Peyer's patch (tissue), 4 donors: ENCODE results near the gene INTS6L.

Experiments used
- POLR2A ChIP-seq, 2 donors: fragments of 450-650 bp; IDR thresholded peaks; one replicate each; pipeline ENCODE4 v1.5.1; 2017; ENCODE audit warnings: antibody characterized with exemption in 2 of 2, mild to moderate bottlenecking in 2 of 2, moderate library complexity in 2 of 2
- TF ChIP-seq, protein P1 (sequence below), 6 experiments: fragments of 450-650 bp in 4 of 6; fragments of 200-600 bp in 2 of 6; sonication (generic) in 1 of 6; IDR thresholded peaks; one replicate each; pipeline ENCODE4 v1.5.1; 2017 to 2019; ENCODE audit warnings: antibody characterized with exemption in 6 of 6, mild to moderate bottlenecking in 3 of 6, moderate library complexity in 1 of 6

- TF ChIP-seq, protein P1, sequence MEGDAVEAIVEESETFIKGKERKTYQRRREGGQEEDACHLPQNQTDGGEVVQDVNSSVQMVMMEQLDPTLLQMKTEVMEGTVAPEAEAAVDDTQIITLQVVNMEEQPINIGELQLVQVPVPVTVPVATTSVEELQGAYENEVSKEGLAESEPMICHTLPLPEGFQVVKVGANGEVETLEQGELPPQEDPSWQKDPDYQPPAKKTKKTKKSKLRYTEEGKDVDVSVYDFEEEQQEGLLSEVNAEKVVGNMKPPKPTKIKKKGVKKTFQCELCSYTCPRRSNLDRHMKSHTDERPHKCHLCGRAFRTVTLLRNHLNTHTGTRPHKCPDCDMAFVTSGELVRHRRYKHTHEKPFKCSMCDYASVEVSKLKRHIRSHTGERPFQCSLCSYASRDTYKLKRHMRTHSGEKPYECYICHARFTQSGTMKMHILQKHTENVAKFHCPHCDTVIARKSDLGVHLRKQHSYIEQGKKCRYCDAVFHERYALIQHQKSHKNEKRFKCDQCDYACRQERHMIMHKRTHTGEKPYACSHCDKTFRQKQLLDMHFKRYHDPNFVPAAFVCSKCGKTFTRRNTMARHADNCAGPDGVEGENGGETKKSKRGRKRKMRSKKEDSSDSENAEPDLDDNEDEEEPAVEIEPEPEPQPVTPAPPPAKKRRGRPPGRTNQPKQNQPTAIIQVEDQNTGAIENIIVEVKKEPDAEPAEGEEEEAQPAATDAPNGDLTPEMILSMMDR (IDR thresholded peaks at IDR 0.05) = no peak
- no peak for TF ChIP-seq POLR2A (IDR thresholded peaks at IDR 0.05)
These were observed 15.1 kb upstream of the INTS6L start for GRCh38 chrX:135505351-135505750.
